Measurements from ENCODE around the gene TFF2. TPM values are rescaled to one million over a fixed set of nuclear protein-coding genes. Genes with fewer than 3 reads are reported as not detected.

The TFF2 gene
- total RNA-seq, 3 donors from 2014 or later (not counting 1 experiment from before 2014, with no cell fraction given), result not detected

DNA sequence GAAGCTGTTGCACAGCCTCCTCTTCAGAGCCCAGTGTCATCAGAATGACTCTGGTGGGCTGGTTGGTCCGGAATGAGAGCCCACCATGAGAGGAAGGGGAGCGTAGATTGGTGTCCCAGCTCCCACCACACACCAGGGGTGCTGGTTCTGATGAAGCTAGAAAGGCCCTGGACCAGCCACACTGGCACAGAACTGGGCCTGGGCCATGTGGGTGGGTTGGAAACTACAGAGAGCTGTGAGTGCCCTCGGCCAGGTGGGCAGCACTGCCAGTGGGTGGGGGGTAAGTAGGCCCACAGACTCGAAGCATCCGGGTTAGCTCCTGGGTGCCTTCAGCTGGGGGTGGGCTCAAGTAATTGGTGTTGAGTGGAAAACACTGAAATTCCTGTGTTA, 27.2 kb upstream of the TFF2 start:
- Mint-ChIP-seq H3K4me3 (no peak overlapping the region), H3K9me3 (peaks cover 2 to 7% of the 10 kb centered on the region in 2 donors), H3K27ac (no peak overlapping the region), H3K36me3 (peaks cover 11% of the 10 kb centered on the region), H3K4me1 (no peaks in the 10 kb centered on the region), H3K27me3 (ENCODE audit: low read depth in 2 of 2) (peaks cover 24 to 44% of the 10 kb centered on the region in 2 donors)
- Histone ChIP-seq H3K4me3 (ENCODE audit: low read length) (no peak overlapping the region), H3K36me3 (ENCODE audit: control insufficient read depth, insufficient read depth, low read length) (no peaks in the 10 kb centered on the region), H3K27me3 (ENCODE audit: control insufficient read depth, insufficient read depth, low read length) (no peaks in the 10 kb centered on the region), H3K27ac (ENCODE audit: low read length) (no peak overlapping the region), H3K4me1 (ENCODE audit: control insufficient read depth, insufficient read depth, low read length) (no peaks in the 10 kb centered on the region), H3K9me3 (ENCODE audit: control insufficient read depth, insufficient read depth, low read length) (peaks cover 18% of the 10 kb centered on the region)
- intact Hi-C loops (cut with micrococcal nuclease), result no loop called here
- no peak for DNase-seq
- ATAC-seq, result no peak
- WGBS (ENCODE audit: insufficient coverage), result 70% methylated on average over 5 of the region's 5 CpGs
- TF ChIP-seq, protein P1, sequence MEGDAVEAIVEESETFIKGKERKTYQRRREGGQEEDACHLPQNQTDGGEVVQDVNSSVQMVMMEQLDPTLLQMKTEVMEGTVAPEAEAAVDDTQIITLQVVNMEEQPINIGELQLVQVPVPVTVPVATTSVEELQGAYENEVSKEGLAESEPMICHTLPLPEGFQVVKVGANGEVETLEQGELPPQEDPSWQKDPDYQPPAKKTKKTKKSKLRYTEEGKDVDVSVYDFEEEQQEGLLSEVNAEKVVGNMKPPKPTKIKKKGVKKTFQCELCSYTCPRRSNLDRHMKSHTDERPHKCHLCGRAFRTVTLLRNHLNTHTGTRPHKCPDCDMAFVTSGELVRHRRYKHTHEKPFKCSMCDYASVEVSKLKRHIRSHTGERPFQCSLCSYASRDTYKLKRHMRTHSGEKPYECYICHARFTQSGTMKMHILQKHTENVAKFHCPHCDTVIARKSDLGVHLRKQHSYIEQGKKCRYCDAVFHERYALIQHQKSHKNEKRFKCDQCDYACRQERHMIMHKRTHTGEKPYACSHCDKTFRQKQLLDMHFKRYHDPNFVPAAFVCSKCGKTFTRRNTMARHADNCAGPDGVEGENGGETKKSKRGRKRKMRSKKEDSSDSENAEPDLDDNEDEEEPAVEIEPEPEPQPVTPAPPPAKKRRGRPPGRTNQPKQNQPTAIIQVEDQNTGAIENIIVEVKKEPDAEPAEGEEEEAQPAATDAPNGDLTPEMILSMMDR (IDR thresholded peaks at IDR 0.05), result no peak

DNA sequence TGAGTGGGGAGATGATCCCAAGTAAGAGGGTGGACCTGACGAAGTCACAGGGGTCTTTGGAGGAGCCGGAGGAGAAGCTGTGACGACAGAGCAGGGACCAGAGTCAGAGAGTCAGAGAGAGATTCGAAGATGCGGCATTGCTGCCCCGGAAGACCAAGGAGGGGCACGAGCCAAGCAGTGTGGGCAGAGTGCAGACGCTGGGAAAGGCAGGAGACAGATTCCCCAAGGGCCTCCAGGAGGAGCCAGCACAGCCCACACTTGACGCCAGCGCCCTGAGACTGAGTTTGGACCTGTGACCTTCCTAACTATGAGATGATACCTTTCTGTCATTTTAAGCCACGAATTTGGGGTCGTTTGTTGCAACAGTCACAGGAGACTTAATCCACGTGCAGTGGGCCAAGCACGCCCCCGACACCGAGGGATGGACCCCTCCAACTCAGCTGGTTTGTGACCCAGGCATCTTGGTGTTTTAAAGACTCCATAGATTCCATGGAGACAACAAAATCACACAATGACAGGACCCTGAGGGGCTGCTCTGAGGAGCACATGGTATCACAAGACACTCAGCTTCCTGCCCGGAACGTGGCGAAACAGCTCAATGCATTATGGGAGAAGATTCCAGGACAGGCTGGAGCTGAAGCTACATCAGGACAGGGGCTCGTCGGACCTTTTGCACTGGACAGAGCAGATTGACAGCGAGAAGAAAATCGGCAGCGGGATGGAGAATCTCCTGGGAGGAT, 26.6 kb upstream of the TFF2 start:
- H3K27me3 ChIP-seq (ENCODE audit: control insufficient read depth, insufficient read depth, low read length), result no peaks in the 10 kb centered on the region
- Mint-ChIP-seq H3K27ac (no peak overlapping the region), H3K36me3 (peaks cover 11% of the 10 kb centered on the region), H3K4me3 (no peak overlapping the region), H3K27me3 (ENCODE audit: low read depth in 2 of 2) (peaks cover 26 to 49% of the 10 kb centered on the region in 2 donors), H3K4me1 (no peaks in the 10 kb centered on the region), H3K9me3 (peaks cover 2 to 7% of the 10 kb centered on the region in 2 donors)
- ATAC-seq (no peak), DNase-seq (no peak)
- no peak overlapping the region for H3K27ac ChIP-seq (ENCODE audit: low read length)
- H3K4me3 ChIP-seq (ENCODE audit: low read length), result no peak overlapping the region
- H3K4me1 ChIP-seq (ENCODE audit: control insufficient read depth, insufficient read depth, low read length), result no peaks in the 10 kb centered on the region
- intact Hi-C loops (cut with micrococcal nuclease), result no loop called here
- TF ChIP-seq, protein P1 (IDR thresholded peaks at IDR 0.05), result no peak
- H3K9me3 ChIP-seq (ENCODE audit: control insufficient read depth, insufficient read depth, low read length), result peaks cover 13% of the 10 kb centered on the region
- 90% methylated on average over 24 of the region's 24 CpGs for WGBS (ENCODE audit: insufficient coverage)
- no peaks in the 10 kb centered on the region for H3K36me3 ChIP-seq (ENCODE audit: control insufficient read depth, insufficient read depth, low read length)

DNA sequence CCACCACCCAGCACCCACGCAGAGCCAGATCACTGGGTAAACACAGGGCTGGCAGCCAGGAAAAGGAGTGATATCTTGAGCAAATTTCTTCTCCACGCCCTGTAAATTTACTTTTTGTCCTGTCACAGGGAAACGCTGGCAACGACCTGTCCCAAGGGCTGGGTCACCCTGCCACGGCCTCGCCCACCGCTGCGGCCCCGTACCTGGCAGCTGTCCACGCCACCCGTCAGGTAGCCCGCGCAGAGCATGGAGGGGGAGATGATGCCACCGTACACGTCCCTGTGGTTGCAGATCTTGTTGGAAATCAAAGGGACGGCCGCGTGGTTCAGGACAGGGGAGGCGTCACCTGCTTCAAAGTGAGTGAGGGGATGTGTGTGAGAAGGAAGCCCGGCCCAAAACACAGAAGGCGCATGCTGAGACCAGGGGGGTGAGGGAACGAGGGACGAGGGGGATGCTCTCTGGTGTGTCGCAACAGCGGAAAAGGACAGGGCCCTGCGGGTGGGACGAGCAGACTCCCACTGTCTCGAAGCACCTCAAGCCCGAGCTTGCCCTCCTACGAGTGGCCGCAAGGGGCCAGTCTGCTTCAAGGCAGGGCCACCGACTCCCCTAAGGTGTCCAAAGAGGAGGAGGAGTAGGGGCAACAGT, 25.7 kb upstream of the TFF2 start:
- H3K27me3 ChIP-seq (ENCODE audit: control insufficient read depth, insufficient read depth, low read length), result no peaks in the 10 kb centered on the region
- H3K4me1 ChIP-seq (ENCODE audit: control insufficient read depth, insufficient read depth, low read length), result no peaks in the 10 kb centered on the region
- no peak overlapping the region for H3K27ac ChIP-seq (ENCODE audit: low read length)
- TF ChIP-seq, protein P1 (IDR thresholded peaks at IDR 0.05), result no peak
- ATAC-seq (peak in 1 of 3 donors; percentile 57), DNase-seq (no peak)
- H3K9me3 ChIP-seq (ENCODE audit: control insufficient read depth, insufficient read depth, low read length), result peaks cover 4% of the 10 kb centered on the region
- H3K4me3 ChIP-seq (ENCODE audit: low read length), result no peak overlapping the region
- H3K27ac Mint-ChIP-seq, result no peak overlapping the region
- peaks cover 0 to 4% of the 10 kb centered on the region in 2 donors for H3K4me1 Mint-ChIP-seq
- H3K36me3 Mint-ChIP-seq, result peaks cover 2% of the 10 kb centered on the region
- H3K9me3 Mint-ChIP-seq, result peaks cover 0 to under 1% of the 10 kb centered on the region in 2 donors
- no peaks in the 10 kb centered on the region for H3K36me3 ChIP-seq (ENCODE audit: control insufficient read depth, insufficient read depth, low read length)
- H3K27me3 Mint-ChIP-seq (ENCODE audit: low read depth in 2 of 2), result peaks cover 30 to 54% of the 10 kb centered on the region in 2 donors
- 87% methylated on average over 32 of the region's 32 CpGs for WGBS (ENCODE audit: insufficient coverage)
- H3K4me3 Mint-ChIP-seq, result no peak overlapping the region
- intact Hi-C loops (cut with micrococcal nuclease), result no loop called here

All from natural killer cell (primary cell).